T-helper 2 cell treated with Interferon-gamma antibody and Interleukin-4, amounts not matched to agents 5 μg/mL and 100 μg/mL, for 36 hours (primary cell): ENCODE measurements around the gene CACNA1G.
A peak's percentile ranks its signal among the peaks of the same experiment; 100 is the strongest.

Source experiments
- DNase-seq: peaks from one replicate; pipeline ENCODE4 v3.0.0; 2021; ENCODE audit warnings: low spot score
- H3K27ac Mint-ChIP-seq: one replicate; pipeline ENCODE4 v1.8.0; 2021; ENCODE audit warnings: mild to moderate bottlenecking, mixed read lengths
- H3K27me3 Mint-ChIP-seq: one replicate; pipeline ENCODE4 v1.8.0; 2021; ENCODE audit warnings: low read depth, mixed read lengths
- H3K36me3 Mint-ChIP-seq: one replicate; pipeline ENCODE4 v1.8.0; 2021; ENCODE audit warnings: low read depth, mixed read lengths
- H3K4me1 Mint-ChIP-seq: one replicate; pipeline ENCODE4 v1.8.0; 2021; ENCODE audit warnings: low read depth, mixed read lengths
- H3K4me3 Mint-ChIP-seq: one replicate; pipeline ENCODE4 v1.8.0; 2022; ENCODE audit warnings: mild to moderate bottlenecking, moderate library complexity, mixed read lengths
- H3K9me3 Mint-ChIP-seq: one replicate; pipeline ENCODE4 v1.8.0; 2021; ENCODE audit warnings: mixed read lengths

Gene CACNA1G

DNA sequence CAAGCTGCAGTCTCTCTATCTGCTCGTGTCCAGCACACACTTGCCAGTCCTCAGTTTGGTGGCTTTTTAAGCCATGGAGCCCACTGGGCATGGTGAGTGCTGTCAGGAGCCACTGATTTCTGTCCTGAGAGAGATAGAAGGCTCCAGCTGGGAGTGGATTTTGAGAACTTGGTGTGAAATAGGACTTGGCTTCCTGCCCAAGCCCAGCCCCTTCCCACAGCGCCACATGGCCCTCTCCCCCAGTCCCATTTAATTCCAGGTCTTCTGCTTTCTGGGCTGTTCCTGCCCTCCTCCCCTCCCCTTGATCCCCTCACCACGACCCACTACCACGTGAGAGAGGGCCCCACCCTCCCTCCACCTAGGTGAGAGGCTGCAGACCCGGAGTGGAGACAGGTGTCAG lies 59.7 kb downstream of the CACNA1G start:
- Mint-ChIP-seq H3K4me1 (peaks cover 3% of the 10 kb centered on the region), H3K4me3 (no peak overlapping the region), H3K27me3 (peaks cover 9% of the 10 kb centered on the region), H3K9me3 (no peaks in the 10 kb centered on the region), H3K27ac (no peak overlapping the region), H3K36me3 (no peaks in the 10 kb centered on the region)
- no peak for DNase-seq

DNA sequence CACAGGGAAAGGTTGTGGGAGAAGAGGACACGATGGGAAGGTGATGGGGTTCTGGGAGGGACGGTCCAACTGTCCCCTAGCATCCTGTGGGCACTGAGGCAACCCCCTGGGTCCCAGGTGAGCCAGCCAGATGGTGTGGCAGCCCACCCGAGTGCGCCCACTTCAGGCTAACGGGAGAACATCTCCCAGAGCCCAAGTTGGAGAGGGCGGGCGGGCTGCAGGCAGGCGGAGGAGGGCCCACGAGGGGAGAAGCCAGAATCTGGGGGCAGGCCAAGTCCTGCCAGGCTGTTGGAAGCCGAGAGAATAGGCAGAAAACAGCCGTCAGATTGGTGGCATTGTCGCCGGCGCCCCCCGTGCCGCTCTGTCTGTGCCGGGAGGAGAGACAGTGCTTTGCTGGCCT lies 60.3 kb downstream of the CACNA1G start:
- Mint-ChIP-seq H3K4me3 (no peak overlapping the region), H3K36me3 (no peaks in the 10 kb centered on the region), H3K4me1 (peaks cover 3% of the 10 kb centered on the region), H3K9me3 (no peaks in the 10 kb centered on the region), H3K27me3 (peaks cover 9% of the 10 kb centered on the region), H3K27ac (no peak overlapping the region)
- no peak for DNase-seq

GRCh38 chr17:50621574-50622031 lies 61.1 kb downstream of the CACNA1G start:
- Mint-ChIP-seq H3K36me3 (no peaks in the 10 kb centered on the region), H3K4me1 (peaks cover 3% of the 10 kb centered on the region), H3K9me3 (no peaks in the 10 kb centered on the region), H3K27ac (no peak overlapping the region), H3K27me3 (peaks cover 9% of the 10 kb centered on the region), H3K4me3 (no peak overlapping the region)
- no peak for DNase-seq

GRCh38 chr17:50624321-50624934 lies 63.9 kb downstream of the CACNA1G start:
- peaks cover 9% of the 10 kb centered on the region for H3K4me1 Mint-ChIP-seq

DNA sequence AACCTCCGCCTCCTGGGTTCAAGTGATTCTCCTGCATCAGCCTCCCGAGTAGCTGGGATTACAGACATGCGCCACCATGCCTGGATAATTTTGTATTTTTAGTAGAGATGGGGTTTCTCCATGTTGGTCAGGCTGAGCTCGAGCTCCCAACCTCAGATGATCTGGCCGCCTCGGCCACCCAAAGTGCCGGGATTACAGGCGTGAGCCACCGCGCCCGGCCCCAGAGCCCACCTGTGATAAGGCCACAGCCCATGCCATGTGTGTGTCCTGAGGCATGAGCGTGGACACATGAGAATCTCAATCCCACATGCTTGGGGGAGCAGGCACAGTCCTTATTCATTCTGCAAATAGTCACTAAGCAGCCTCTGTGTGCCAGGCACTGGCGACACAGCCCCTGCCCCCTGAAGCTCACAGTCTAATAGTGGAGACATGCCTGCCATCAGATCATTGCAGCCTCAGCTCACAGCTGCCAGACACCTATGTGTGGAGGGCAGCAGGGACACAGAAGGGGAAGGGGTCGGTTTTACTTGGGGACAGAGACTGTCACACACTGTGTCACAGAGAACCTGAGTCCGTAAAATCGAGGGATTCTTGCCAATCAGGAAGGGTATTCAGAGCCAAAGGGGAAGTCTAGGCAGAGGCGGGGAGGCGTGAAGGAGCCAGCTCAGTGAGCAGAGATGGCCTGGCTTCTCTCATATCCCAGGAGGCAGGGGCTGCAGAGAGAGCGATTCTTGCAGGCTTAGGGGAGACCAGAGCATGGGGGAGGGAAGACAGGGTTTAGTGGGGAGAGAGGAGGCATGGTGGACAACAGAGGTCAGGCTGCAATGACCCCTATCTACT lies 64.7 kb downstream of the CACNA1G start:
- Mint-ChIP-seq H3K4me1 (peaks cover 9% of the 10 kb centered on the region), H3K9me3 (no peaks in the 10 kb centered on the region), H3K27ac (no peak overlapping the region)

More at GRCh38 chr17:50624321-50624934, 63.9 kb downstream of the CACNA1G start:
- Mint-ChIP-seq H3K4me3 (no peak overlapping the region), H3K27me3 (peaks cover 28% of the 10 kb centered on the region), H3K27ac (no peak overlapping the region), H3K9me3 (no peaks in the 10 kb centered on the region), H3K36me3 (no peaks in the 10 kb centered on the region)
- no peak for DNase-seq

DNA sequence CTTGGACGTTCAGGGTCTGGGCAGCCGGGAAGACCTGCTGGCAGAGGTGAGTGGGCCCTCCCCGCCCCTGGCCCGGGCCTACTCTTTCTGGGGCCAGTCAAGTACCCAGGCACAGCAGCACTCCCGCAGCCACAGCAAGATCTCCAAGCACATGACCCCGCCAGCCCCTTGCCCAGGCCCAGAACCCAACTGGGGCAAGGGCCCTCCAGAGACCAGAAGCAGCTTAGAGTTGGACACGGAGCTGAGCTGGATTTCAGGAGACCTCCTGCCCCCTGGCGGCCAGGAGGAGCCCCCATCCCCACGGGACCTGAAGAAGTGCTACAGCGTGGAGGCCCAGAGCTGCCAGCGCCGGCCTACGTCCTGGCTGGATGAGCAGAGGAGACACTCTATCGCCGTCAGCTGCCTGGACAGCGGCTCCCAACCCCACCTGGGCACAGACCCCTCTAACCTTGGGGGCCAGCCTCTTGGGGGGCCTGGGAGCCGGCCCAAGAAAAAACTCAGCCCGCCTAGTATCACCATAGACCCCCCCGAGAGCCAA lies 65.6 kb downstream of the CACNA1G start:
- Mint-ChIP-seq H3K4me3 (no peak overlapping the region), H3K4me1 (peaks cover 9% of the 10 kb centered on the region), H3K27ac (no peak overlapping the region), H3K36me3 (no peaks in the 10 kb centered on the region), H3K9me3 (no peaks in the 10 kb centered on the region), H3K27me3 (peaks cover 31% of the 10 kb centered on the region)
- DNase-seq: peak; percentile 38

More for the DNA sequence above, 64.7 kb downstream of the CACNA1G start:
- no peak for DNase-seq
- Mint-ChIP-seq H3K4me3 (no peak overlapping the region), H3K27me3 (peaks cover 26% of the 10 kb centered on the region), H3K36me3 (no peaks in the 10 kb centered on the region)

GRCh38 chr17:50627036-50627781 lies 66.7 kb downstream of the CACNA1G start:
- no peak overlapping the region for H3K4me3 Mint-ChIP-seq
- no peaks in the 10 kb centered on the region for H3K36me3 Mint-ChIP-seq
- peaks cover 6% of the 10 kb centered on the region for H3K4me1 Mint-ChIP-seq
- peaks cover 33% of the 10 kb centered on the region for H3K27me3 Mint-ChIP-seq
- no peaks in the 10 kb centered on the region for H3K9me3 Mint-ChIP-seq
- no peak for DNase-seq
- H3K27ac Mint-ChIP-seq: no peak overlapping the region

GRCh38 chr17:50627782-50628601 lies 67.5 kb downstream of the CACNA1G start:
- no peak for DNase-seq
- H3K27me3 Mint-ChIP-seq: peaks cover 40% of the 10 kb centered on the region
- no peaks in the 10 kb centered on the region for H3K9me3 Mint-ChIP-seq
- no peaks in the 10 kb centered on the region for H3K36me3 Mint-ChIP-seq
- H3K4me1 Mint-ChIP-seq: peaks cover 6% of the 10 kb centered on the region
- no peak overlapping the region for H3K4me3 Mint-ChIP-seq
- no peak overlapping the region for H3K27ac Mint-ChIP-seq

GRCh38 chr17:50629902-50630301 lies 69.4 kb downstream of the CACNA1G start:
- Mint-ChIP-seq H3K4me3 (no peak overlapping the region), H3K4me1 (peaks cover 6% of the 10 kb centered on the region), H3K27ac (no peak overlapping the region), H3K36me3 (no peaks in the 10 kb centered on the region), H3K27me3 (peaks cover 55% of the 10 kb centered on the region), H3K9me3 (no peaks in the 10 kb centered on the region)
- DNase-seq: no peak

DNA sequence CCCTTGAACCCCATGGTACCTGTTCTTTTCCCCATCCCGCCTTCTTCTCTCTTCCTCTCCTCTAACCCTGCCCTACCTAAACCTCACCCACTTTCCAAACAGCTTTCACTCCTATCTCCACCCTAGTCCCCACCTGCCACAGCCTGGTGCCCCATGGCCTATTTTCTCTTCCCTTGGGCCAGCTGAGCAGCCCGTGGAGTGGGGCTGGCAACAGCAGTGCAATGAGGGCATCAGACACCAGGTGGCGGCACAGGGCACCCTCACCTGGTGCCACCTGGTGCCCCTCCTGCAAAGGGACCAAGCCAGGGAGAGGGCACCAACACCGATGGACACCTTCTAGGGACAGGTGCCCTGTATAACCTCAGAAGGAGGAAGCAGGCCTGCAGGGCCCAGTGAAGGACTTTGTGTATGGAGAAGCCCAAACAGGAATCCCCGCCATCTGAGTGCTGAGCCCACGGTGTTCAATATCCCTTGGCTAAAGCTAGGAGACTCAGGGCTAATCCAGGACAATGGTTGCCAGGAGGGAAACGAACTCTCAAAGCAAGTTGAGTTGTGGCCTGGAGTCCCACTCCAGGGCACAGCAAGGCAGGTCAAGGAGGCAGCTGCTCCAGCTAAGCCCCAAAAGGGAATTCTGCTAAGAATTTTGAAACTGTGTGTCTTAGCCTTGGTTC lies 70.1 kb downstream of the CACNA1G start:
- peak; percentile 23 for DNase-seq
- no peaks in the 10 kb centered on the region for H3K36me3 Mint-ChIP-seq
- peaks cover 6% of the 10 kb centered on the region for H3K4me1 Mint-ChIP-seq
- H3K27ac Mint-ChIP-seq: no peak overlapping the region
- peaks cover 61% of the 10 kb centered on the region for H3K27me3 Mint-ChIP-seq
- no peaks in the 10 kb centered on the region for H3K9me3 Mint-ChIP-seq
- no peak overlapping the region for H3K4me3 Mint-ChIP-seq

DNA sequence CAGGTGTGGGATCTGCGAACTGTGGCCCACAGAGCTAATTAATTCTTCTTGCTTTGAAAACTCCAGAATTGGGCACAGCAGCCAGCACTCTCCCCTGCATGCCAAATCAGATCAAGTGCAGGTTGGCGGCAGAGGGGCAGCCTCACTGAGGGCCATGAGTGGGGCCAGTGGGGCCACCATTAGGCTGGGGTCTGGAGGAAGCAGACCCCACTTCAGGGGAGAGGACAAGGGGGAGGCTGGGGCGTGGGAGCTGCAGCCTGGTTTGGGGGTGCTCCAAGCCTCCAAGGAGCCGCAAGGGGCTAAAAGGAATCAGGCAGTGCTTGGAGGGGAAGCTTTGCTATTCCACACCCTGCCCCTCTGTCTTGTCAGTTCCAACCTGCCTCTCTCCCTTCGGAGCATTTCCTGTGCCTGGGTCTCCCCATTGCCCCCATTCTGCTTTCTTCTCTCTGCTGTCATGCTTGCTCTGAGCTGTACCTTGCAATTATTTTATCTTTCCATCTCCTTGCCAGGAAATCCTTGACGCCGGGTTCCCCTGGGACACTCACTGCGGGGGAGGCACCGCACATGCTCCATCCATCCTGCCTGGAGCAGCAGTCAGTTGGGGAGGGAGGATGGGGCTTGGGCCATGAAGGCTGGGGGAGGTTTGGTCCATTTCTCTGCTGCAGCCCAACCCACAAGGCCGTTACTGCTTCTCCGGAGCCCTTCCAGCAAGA lies 70.8 kb downstream of the CACNA1G start:
- no peak for DNase-seq
- Mint-ChIP-seq H3K27ac (no peak overlapping the region), H3K4me3 (no peak overlapping the region), H3K27me3 (peaks cover 68% of the 10 kb centered on the region), H3K9me3 (no peaks in the 10 kb centered on the region), H3K36me3 (no peaks in the 10 kb centered on the region), H3K4me1 (peaks cover 6% of the 10 kb centered on the region)

GRCh38 chr17:50631908-50632571 lies 71.5 kb downstream of the CACNA1G start:
- Mint-ChIP-seq H3K27ac (no peak overlapping the region), H3K9me3 (no peaks in the 10 kb centered on the region), H3K36me3 (no peaks in the 10 kb centered on the region), H3K27me3 (peaks cover 73% of the 10 kb centered on the region), H3K4me1 (peaks cover 6% of the 10 kb centered on the region), H3K4me3 (no peak overlapping the region)
- no peak for DNase-seq
